Measurements from ENCODE around the gene GNA12. TPM values are rescaled to one million over a fixed set of nuclear protein-coding genes. Genes with fewer than 3 reads are reported as not detected.
A peak's percentile ranks its signal among the peaks of the same experiment; 100 is the strongest.

Gene GNA12
- total and polyA plus RNA-seq, 9 of the 15 experiments (the other 6 are each of a cell fraction or from before 2014, with no cell fraction given): 0.65 to 32.7 (median 9.6) TPM

DNA sequence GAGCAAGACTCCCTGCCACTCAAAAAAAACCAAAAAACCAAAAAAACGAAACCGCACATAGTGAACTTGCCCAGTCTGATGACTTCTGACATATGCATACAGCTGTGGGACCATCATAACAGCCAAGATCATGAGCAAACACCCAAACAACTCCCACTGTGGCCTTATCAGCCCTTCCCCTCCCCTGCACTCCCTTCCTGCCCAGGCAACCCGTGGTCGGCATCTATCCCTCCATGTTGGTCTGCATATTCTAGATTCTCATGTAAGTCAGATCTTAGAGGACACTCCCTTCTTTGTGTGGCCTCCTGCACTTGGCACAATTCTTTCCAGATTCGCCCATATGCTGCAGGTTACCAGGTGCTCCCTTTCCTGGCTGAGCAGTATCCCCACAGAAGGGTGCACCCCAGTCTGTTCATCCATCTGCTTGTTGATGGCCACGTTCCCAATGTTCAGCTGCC, 72.8 kb downstream of the GNA12 start (continued):
- TF ChIP-seq EWSR1 (IDR thresholded peaks at IDR 0.05; ENCODE audit: borderline replicate concordance, low read depth, partially characterized antibody) (no peak), NCOA6 (IDR thresholded peaks at IDR 0.05) (no peak), ETS2 (tag; IDR thresholded peaks at IDR 0.05; ENCODE audit: borderline replicate concordance, poor library complexity, severe bottlenecking) (no peak), ZNF224 (CRISPR knock-in tag; IDR thresholded peaks at IDR 0.05) (no peak), BMI1 (IDR thresholded peaks at IDR 0.05; ENCODE audit: low read length) (no peak), BCOR (IDR thresholded peaks at IDR 0.05) (peak; percentile 76; the same call in 1 of the 2 replicates), TSC22D4 (tag; IDR thresholded peaks at IDR 0.05) (no peak), ZNF316 (IDR thresholded peaks at IDR 0.05) (peak; percentile 23; the same call in 1 of the 2 replicates), KLF13 (tag; IDR thresholded peaks at IDR 0.05; ENCODE audit: borderline replicate concordance, low read depth) (no peak), ZNF146 (CRISPR knock-in tag; IDR thresholded peaks at IDR 0.05; ENCODE audit: unreplicated experiment) (no peak), MYNN (IDR thresholded peaks at IDR 0.05) (peak; percentile 43; the same call in 1 of the 2 replicates), MYNN (CRISPR knock-in tag; IDR thresholded peaks at IDR 0.05) (no peak), ZFPM2 (CRISPR knock-in tag; IDR thresholded peaks at IDR 0.05) (no peak), NCOR1 (IDR thresholded peaks at IDR 0.05) (peak; percentile 97), GABPB2 (CRISPR knock-in tag; conservative IDR thresholded peaks at IDR 0.05) (no peak), E2F3 (CRISPR knock-in tag; IDR thresholded peaks at IDR 0.05) (peak; percentile 9; the same call in 1 of the 2 replicates), TRIM25 (IDR thresholded peaks at IDR 0.05; ENCODE audit: borderline replicate concordance) (no peak), GTF2E2 (tag; IDR thresholded peaks at IDR 0.05) (no peak), FOXA1 (IDR thresholded peaks at IDR 0.05; ENCODE audit: borderline replicate concordance) (no peak), RBM34 (IDR thresholded peaks at IDR 0.05; ENCODE audit: borderline replicate concordance, insufficient read depth, low read length) (no peak), ZNF23 (CRISPR knock-in tag; IDR thresholded peaks at IDR 0.05) (no peak), GATAD2A (IDR thresholded peaks at IDR 0.05) (no peak; the same call in 1 of the 2 replicates), PCBP1 (IDR thresholded peaks at IDR 0.05; ENCODE audit: low read depth, low read length, poor library complexity, severe bottlenecking) (no peak), ZNF551 (CRISPR knock-in tag; IDR thresholded peaks at IDR 0.05) (no peak), PURB (CRISPR knock-in tag; IDR thresholded peaks at IDR 0.05; ENCODE audit: low read depth) (no peak)
- TF ChIP-seq, protein P1, sequence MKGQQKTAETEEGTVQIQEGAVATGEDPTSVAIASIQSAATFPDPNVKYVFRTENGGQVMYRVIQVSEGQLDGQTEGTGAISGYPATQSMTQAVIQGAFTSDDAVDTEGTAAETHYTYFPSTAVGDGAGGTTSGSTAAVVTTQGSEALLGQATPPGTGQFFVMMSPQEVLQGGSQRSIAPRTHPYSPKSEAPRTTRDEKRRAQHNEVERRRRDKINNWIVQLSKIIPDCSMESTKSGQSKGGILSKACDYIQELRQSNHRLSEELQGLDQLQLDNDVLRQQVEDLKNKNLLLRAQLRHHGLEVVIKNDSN (CRISPR knock-in tag; IDR thresholded peaks at IDR 0.05): no peak
- TF ChIP-seq, protein P2, sequence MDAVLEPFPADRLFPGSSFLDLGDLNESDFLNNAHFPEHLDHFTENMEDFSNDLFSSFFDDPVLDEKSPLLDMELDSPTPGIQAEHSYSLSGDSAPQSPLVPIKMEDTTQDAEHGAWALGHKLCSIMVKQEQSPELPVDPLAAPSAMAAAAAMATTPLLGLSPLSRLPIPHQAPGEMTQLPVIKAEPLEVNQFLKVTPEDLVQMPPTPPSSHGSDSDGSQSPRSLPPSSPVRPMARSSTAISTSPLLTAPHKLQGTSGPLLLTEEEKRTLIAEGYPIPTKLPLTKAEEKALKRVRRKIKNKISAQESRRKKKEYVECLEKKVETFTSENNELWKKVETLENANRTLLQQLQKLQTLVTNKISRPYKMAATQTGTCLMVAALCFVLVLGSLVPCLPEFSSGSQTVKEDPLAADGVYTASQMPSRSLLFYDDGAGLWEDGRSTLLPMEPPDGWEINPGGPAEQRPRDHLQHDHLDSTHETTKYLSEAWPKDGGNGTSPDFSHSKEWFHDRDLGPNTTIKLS (IDR thresholded peaks at IDR 0.05; ENCODE audit: borderline replicate concordance, low read depth): no peak; the same call in 1 of the 2 replicates

All from K562 (cell line).